DOHH2 (cell line): ENCODE data around the gene SETD9.

ENCODE experiments used
- H3F3A ChIP-seq: fragments of 200-600 bp; sonication (generic), shearing (Covaris generic); 2 replicates; pipeline ENCODE4 v1.6.0; 2016; ENCODE audit warnings: antibody characterized with exemption, mild to moderate bottlenecking; ENCODE audit not compliant: control insufficient read depth, insufficient read depth
- H3K27ac ChIP-seq: fragments of 200-600 bp; sonication (generic); 2 replicates; pipeline ENCODE4 v1.5.1; 2014; ENCODE audit warnings: low read depth, mild to moderate bottlenecking, low read length, moderate library complexity
- H3K27me3 ChIP-seq: fragments of 200-600 bp; sonication (generic); 2 replicates; pipeline ENCODE4 v1.6.1; 2014; ENCODE audit warnings: mild to moderate bottlenecking, low read length, mixed read lengths; ENCODE audit not compliant: control insufficient read depth
- H3K36me3 ChIP-seq: fragments of 200-600 bp; sonication (generic); 2 replicates; pipeline ENCODE4 v1.6.1; 2014; ENCODE audit warnings: mild to moderate bottlenecking, low read length, moderate library complexity, mixed read lengths; ENCODE audit not compliant: control insufficient read depth
- H3K4me1 ChIP-seq: fragments of 200-600 bp; sonication (generic); 2 replicates; pipeline ENCODE4 v1.6.1; 2014; ENCODE audit warnings: mild to moderate bottlenecking, low read length, mixed read lengths; ENCODE audit not compliant: control insufficient read depth
- H3K4me2 ChIP-seq: fragments of 200-600 bp; sonication (generic); 2 replicates; pipeline ENCODE4 v1.6.0; 2014; ENCODE audit warnings: mild to moderate bottlenecking, low read length, moderate library complexity
- H3K4me3 ChIP-seq: fragments of 200-600 bp; sonication (generic); 2 replicates; pipeline ENCODE4 v1.5.1; 2014; ENCODE audit warnings: mild to moderate bottlenecking, low read length, mixed read lengths
- H3K79me2 ChIP-seq: fragments of 200-600 bp; sonication (generic); 2 replicates; pipeline ENCODE4 v1.6.1; 2014; ENCODE audit warnings: mild to moderate bottlenecking, low read length, mixed read lengths; ENCODE audit not compliant: control insufficient read depth
- H3K9me2 ChIP-seq: fragments of 200-600 bp; sonication (generic); replicated peaks from 2 replicates; pipeline ENCODE4 v1.6.1; 2014; ENCODE audit warnings: mild to moderate bottlenecking, low read length, mixed read lengths; ENCODE audit not compliant: control insufficient read depth
- H3K9me3 ChIP-seq: fragments of 200-600 bp; sonication (generic); 2 replicates; pipeline ENCODE4 v1.6.1; 2014; ENCODE audit warnings: antibody characterized with exemption, low read length, mixed read lengths; ENCODE audit not compliant: control insufficient read depth, insufficient read depth
- H4K20me1 ChIP-seq: fragments of 200-600 bp; sonication (generic); 2 replicates; pipeline ENCODE4 v1.6.0; 2014; ENCODE audit warnings: low read depth, mild to moderate bottlenecking, antibody characterized with exemption, low read length, moderate library complexity; ENCODE audit not compliant: control insufficient read depth, insufficient read depth
- CTCF ChIP-seq: fragments of 200-600 bp; sonication (generic); IDR thresholded peaks from one replicate; pipeline ENCODE4 v1.5.1; 2014; ENCODE audit warnings: antibody characterized with exemption, mild to moderate bottlenecking, low read depth, low read length; ENCODE audit not compliant: poor library complexity, severe bottlenecking
- EZH2phosphoT487 ChIP-seq: fragments of 200-600 bp; sonication (generic); IDR thresholded peaks from 2 replicates; pipeline ENCODE4 v1.6.1; 2017; ENCODE audit warnings: borderline replicate concordance, mild to moderate bottlenecking, antibody characterized with exemption, low read length, moderate library complexity, mixed read lengths

Gene SETD9

GRCh38 chr5:56958595-56958994, 49.2 kb downstream of the SETD9 start:
- peaks cover 77% of the 10 kb centered on the region for H3K27me3 ChIP-seq
- H3K9me2 ChIP-seq = no peaks in the 10 kb centered on the region; the same call in 1 of the 2 replicates
- no peaks in the 10 kb centered on the region for H3K79me2 ChIP-seq
- H3K9me3 ChIP-seq = no peaks in the 10 kb centered on the region
- H3K4me1 ChIP-seq = no peaks in the 10 kb centered on the region
- H3F3A ChIP-seq = no peaks in the 10 kb centered on the region
- TF ChIP-seq CTCF (no peak), EZH2phosphoT487 (no peak)
- H4K20me1 ChIP-seq = no peaks in the 10 kb centered on the region
- no peaks in the 10 kb centered on the region for H3K36me3 ChIP-seq
- no peak overlapping the region for H3K4me3 ChIP-seq
- H3K4me2 ChIP-seq = no peak overlapping the region
- no peak overlapping the region for H3K27ac ChIP-seq

DNA sequence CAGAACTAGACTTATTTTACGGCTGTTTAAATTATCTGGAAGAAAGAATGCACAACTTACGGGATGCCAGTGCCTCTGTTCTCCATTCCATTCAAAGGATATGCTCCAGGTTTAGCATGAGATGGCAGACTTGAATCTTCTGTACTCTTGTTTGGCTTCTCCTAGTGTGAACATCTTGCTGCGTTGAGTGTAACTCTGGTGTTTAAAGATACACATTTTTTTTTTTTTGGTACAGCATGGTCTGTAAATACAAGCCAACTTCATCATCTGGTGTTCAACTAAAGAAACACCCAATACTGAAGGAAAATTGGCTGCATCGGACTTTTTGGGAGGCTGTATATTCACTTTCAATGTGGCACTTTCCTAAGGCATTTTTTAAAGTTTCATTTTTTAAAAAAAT, 49.9 kb downstream of the SETD9 start:
- Histone ChIP-seq H3K4me1 (no peaks in the 10 kb centered on the region), H3K9me2 (no peaks in the 10 kb centered on the region; the same call in 1 of the 2 replicates), H3K79me2 (no peaks in the 10 kb centered on the region), H3F3A (no peaks in the 10 kb centered on the region), H3K27ac (no peak overlapping the region), H3K27me3 (peaks cover 73% of the 10 kb centered on the region), H3K9me3 (no peaks in the 10 kb centered on the region), H4K20me1 (no peaks in the 10 kb centered on the region), H3K4me2 (no peak overlapping the region), H3K36me3 (no peaks in the 10 kb centered on the region), H3K4me3 (no peak overlapping the region)
- TF ChIP-seq EZH2phosphoT487 (no peak), CTCF (no peak)

DNA sequence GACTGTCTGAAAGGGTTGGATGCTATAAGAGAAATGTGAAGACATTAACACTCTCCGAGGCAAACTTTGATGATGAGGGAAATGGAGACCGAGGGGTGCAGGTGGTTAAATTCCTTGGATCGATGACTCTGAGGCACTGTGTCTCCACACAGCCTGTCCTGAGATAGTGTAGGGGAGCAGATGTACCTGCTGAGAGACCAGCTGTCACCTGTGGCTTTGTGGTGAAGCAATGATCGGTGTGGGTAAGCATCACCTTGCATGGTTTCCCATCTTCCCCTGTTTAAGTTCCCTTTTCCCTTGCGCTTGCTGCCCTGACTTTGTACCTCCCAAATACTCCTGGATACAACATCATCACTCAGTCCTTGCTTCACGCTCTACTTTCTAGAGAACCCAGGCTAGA, 52.4 kb downstream of the SETD9 start:
- Histone ChIP-seq H3F3A (no peaks in the 10 kb centered on the region), H3K27me3 (peaks cover 71% of the 10 kb centered on the region), H3K4me1 (no peaks in the 10 kb centered on the region), H3K27ac (no peak overlapping the region), H3K9me3 (no peaks in the 10 kb centered on the region), H3K4me2 (no peak overlapping the region), H3K36me3 (no peaks in the 10 kb centered on the region), H3K4me3 (no peak overlapping the region), H3K79me2 (no peaks in the 10 kb centered on the region), H3K9me2 (no peaks in the 10 kb centered on the region), H4K20me1 (no peaks in the 10 kb centered on the region)
- TF ChIP-seq EZH2phosphoT487 (no peak), CTCF (no peak)

- H3K27me3 ChIP-seq = peaks cover 69% of the 10 kb centered on the region
- H3K27ac ChIP-seq = no peak overlapping the region
- TF ChIP-seq CTCF = no peak
- no peak for TF ChIP-seq EZH2phosphoT487
- no peaks in the 10 kb centered on the region for H3K36me3 ChIP-seq
- no peaks in the 10 kb centered on the region for H3K9me2 ChIP-seq
- no peak overlapping the region for H3K4me3 ChIP-seq
- no peaks in the 10 kb centered on the region for H3K9me3 ChIP-seq
- no peaks in the 10 kb centered on the region for H3F3A ChIP-seq
- H3K4me1 ChIP-seq = no peaks in the 10 kb centered on the region
- no peaks in the 10 kb centered on the region for H4K20me1 ChIP-seq
- H3K4me2 ChIP-seq = no peak overlapping the region
- no peaks in the 10 kb centered on the region for H3K79me2 ChIP-seq
Observed at GRCh38 chr5:56962286-56962685, 52.9 kb downstream of the SETD9 start.
